Stimulated activated CD8-positive, alpha-beta memory T cell treated with anti-CD3 and anti-CD28 coated beads, Interleukin-7, amount 100 ng/mL, for 1 hour (primary cell): ENCODE results near the gene NEU2.

Experiments
- DNase-seq, 2 donors: peaks; one replicate each; pipeline ENCODE4 v3.0.0-alpha.2; 2020; ENCODE audit warnings: low read depth in 2 of 2

Gene NEU2

GRCh38 chr2:233076749-233077148 lies 44.3 kb downstream of the NEU2 start:
- no peak for DNase-seq

- no peak for DNase-seq
These were observed 47.0 kb downstream of the NEU2 start for GRCh38 chr2:233079473-233079877.

- no peak for DNase-seq
These were observed 47.7 kb downstream of the NEU2 start for GRCh38 chr2:233079953-233080835.

- no peak for DNase-seq
These were observed 48.4 kb downstream of the NEU2 start for GRCh38 chr2:233080836-233081229.

- no peak for DNase-seq
These were observed 48.8 kb downstream of the NEU2 start for GRCh38 chr2:233081232-233081730.

GRCh38 chr2:233081731-233082221 lies 49.3 kb downstream of the NEU2 start:
- DNase-seq = no peak

- DNase-seq = no peak
These were observed 49.9 kb downstream of the NEU2 start for GRCh38 chr2:233082222-233082930.

GRCh38 chr2:233082931-233083755 lies 50.7 kb downstream of the NEU2 start:
- DNase-seq = no peak

GRCh38 chr2:233083782-233084181 lies 51.3 kb downstream of the NEU2 start:
- no peak for DNase-seq

- DNase-seq = no peak
These were observed 52.0 kb downstream of the NEU2 start for GRCh38 chr2:233084488-233084887.
